Femur (tissue), 1 donor: Measurements from ENCODE around the gene OR10H3.
A peak's percentile ranks its signal among the peaks of the same experiment; 100 is the strongest.
"Not testable (repeated sequence)": the region's sequence is repeated elsewhere in the genome, so short reads cannot be mapped to it uniquely, and the experiment has no call there.

ENCODE experiments used
- DNase-seq: peaks from one replicate; pipeline ENCODE4 v3.0.0-alpha.2; 2017

The OR10H3 gene

GRCh38 chr19:15779756-15780476, 42.1 kb downstream of the OR10H3 start:
- peak; percentile 92 for DNase-seq

DNA sequence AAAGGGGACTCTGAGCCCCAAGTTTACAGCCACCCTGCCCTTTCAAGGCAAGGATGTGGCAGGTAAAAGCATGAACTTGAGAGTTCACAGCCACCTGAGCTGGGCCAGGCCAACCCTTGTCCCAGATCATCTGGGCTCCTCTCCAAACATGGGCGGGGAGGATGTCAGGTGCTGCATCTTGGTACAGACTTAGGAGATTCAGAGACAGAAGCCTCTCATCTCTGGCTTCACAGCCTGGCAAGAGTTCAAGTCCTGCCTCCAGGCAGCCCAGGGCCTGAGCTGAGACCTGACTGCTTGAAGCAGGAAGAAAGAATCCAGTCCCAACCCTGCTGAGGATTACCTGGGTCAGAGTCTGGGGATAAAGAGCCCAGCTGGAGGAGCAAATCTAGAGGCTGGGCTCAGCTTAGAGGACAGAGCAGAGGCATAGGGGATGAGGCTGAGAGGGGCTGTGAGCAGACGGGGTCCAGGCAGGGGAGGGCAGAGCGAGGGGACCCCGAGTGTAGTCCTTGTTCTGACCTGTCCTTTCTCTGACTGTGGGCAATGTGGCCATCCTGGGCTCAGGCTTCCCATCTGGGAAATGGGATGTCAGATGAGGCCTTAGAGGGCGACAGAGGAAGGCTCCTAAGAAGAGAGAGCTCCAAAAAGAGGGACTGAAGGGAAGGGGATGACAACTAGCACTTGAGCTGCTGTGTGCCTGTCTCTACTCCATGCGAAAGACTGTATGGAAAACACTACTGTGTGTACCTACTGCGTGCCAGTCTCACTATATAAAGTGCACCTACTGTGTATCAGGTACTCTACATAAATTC, 43.0 kb downstream of the OR10H3 start:
- DNase-seq = peak; percentile 66

GRCh38 chr19:15781661-15782060, 43.9 kb downstream of the OR10H3 start:
- no peak for DNase-seq

DNA sequence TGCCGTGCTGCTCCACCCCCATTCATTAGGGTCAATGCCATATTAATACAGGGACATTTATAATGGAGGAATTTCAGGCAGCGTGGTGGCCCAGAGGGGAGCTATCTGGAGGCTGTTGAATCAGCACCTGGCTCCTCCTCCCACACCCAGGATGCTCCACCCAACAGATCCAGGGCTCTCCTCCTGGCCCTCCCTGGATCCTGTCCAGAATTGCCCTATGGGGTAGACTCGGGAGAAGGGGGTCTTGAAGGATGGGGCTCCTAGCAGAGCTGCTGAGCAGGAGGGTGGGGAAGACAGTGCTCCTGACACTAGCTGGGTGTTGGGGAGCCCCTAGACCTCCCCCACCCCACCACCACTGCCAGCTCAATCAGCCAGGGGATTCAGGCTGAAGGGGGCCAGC, 44.4 kb downstream of the OR10H3 start:
- DNase-seq = no peak

GRCh38 chr19:15782896-15783295, 45.1 kb downstream of the OR10H3 start:
- not testable (repeated sequence) for DNase-seq

DNA sequence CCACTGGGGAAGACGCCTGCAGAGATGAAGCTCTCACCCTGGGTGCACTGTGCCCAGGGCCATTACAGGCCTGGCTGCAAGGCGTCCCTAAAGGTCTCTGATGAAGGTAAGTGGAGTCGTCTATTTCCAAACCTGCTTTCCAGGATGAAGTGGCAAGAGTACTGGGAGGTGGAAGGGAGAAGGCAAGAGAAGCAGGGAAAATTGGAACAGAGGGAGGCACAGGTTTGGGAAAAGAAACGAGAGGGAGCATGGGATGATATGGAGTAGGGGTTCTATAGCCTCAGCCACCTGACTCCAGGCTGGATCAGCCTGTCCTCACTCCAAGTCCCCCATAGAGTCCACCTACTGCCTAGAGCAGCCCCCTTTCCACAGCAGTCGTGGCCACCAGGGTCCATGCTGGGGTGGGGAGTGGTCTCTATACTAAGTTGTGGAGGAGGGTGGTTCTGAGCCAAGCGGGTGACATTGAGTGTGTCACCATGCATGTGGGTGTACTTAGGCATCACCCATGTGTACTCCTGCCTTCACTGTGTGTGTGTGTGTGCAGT, 49.9 kb downstream of the OR10H3 start, which contains the start of gene OR10H5:
Gene OR10H5 (plus strand): TSS at position 51 of the 545 bp plus-strand sequence. CDS start 6,388 bp downstream, outside the sequence.
- no peak for DNase-seq

- no peak for DNase-seq
Measured at GRCh38 chr19:15788594-15789270, 50.9 kb downstream of the OR10H3 start.

DNA sequence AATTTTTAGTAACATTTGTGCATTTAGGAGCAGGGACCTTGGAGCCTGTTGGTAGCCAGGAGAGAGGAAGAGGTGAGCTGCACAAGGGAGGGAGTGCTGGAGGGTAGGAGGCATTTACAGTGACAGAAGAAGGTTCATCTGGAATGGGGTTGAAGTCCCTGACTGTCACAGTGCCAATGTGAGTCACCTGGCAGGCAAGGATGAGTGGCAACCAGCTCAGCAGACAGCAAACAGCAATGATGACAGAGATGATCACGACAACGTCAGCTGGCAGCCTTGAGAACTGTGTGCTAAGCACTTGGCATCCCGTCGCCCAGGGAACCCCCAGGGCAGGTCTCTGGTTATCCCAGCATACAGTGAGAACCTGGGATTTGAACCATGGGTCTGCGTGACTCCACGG, 52.3 kb downstream of the OR10H3 start:
- no peak for DNase-seq
